IMR-90 (cell line): Measurements from ENCODE around the gene MAP2K6.

Experiments used
- CEBPB ChIP-seq: IDR thresholded peaks from 2 replicates; pipeline ENCODE4 v1.6.1; 2012; ENCODE audit warnings: low read depth, low read length, improper control_type of control experiment
- CTCF ChIP-seq: conservative IDR thresholded peaks from 2 replicates; pipeline ENCODE4 v1.5.1; 2012; ENCODE audit warnings: mild to moderate bottlenecking, low read depth, low read length, improper control_type of control experiment
- RAD21 ChIP-seq: IDR thresholded peaks from 2 replicates; pipeline ENCODE4 v1.6.1; 2012; ENCODE audit warnings: low read length, improper control_type of control experiment

GRCh38 chr17:69535016-69535570 lies 120.6 kb downstream of the MAP2K6 start:
- TF ChIP-seq RAD21, result no peak
- no peak for TF ChIP-seq CTCF
- no peak for TF ChIP-seq CEBPB
